Measurements from ENCODE around the gene ST14. TPM values are rescaled to one million over a fixed set of nuclear protein-coding genes. Genes with fewer than 3 reads are reported as not detected.

ST14 gene
- total RNA-seq, 4 donors from 2014 or later = 71.9 to 109 (median 84.6) TPM

DNA sequence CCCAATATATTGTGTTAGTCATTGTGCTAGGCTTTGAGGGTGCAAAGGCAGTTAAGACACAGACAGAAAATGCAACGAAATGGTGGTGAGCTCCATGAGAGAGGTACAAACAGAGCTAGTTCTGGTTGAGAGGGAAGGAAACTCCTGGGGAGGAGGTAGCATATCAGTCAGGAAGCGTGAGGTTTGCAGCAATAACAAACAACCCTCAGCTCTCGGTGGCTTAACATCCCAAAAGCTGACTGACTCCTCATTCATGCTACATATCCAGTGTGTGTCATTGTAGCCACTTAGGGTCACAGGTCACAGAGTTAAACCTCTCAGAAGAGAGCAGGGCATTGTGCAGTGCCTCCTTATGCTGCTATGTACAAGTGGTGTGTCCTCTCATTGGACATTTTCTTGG is 1.7 kb upstream of the ST14 start:
- Histone ChIP-seq H3K4me3 (no peak overlapping the region), H3K36me3 (no peaks in the 10 kb centered on the region), H3K27me3 (peaks cover 19% of the 10 kb centered on the region), H3K9me3 (no peaks in the 10 kb centered on the region), H3K4me1 (peaks cover 45% of the 10 kb centered on the region), H3K27ac (no peak overlapping the region)
- 83% methylated on average over 3 of the region's 3 CpGs for WGBS
- DNase-seq (ENCODE audit: low spot score in 2 of 2) = no peak
- TF ChIP-seq CTCF (IDR thresholded peaks at IDR 0.05) (no peak), POLR2A (IDR thresholded peaks at IDR 0.05) (no peak), EP300 (IDR thresholded peaks at IDR 0.05) (no peak), POLR2AphosphoS5 (IDR thresholded peaks at IDR 0.05) (no peak)

DNA sequence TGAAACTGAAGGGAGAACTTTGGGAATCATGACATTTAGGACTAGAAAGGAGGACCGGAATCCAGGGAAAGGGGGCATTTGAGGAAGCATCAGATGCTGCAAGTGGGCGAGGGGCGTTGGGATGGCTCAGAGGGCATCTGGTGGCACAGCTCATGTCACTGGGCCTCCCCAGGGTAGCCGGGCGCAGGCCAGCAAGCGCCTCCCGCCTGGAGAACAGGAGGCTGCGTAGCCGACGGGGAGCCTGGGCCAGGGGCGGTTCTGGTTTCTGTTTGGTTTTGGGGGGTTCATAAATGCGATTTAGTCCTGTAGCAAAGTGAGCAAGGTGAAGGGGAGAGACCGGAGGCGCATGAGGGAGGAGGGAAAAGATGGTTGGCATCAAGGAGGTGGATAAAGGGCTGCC is 443 bp upstream of the ST14 start:
- 74% methylated on average over 14 of the region's 14 CpGs for WGBS
- no peak for DNase-seq (ENCODE audit: low spot score in 2 of 2)

GRCh38 chr11:130160498-130161155 is 1.0 kb downstream of the ST14 start:
- no peaks in the 10 kb centered on the region for H3K36me3 ChIP-seq
- H3K27ac ChIP-seq = peak overlapping the region; percentile 88
- WGBS = 37% methylated on average over 18 of the region's 19 CpGs
- peaks cover 60% of the 10 kb centered on the region for H3K4me1 ChIP-seq
- no peaks in the 10 kb centered on the region for H3K9me3 ChIP-seq
- TF ChIP-seq CTCF (IDR thresholded peaks at IDR 0.05) = no peak
- H3K27me3 ChIP-seq = peaks cover 19% of the 10 kb centered on the region
- peak overlapping the region; percentile 64 for H3K4me3 ChIP-seq
- no peak for DNase-seq (ENCODE audit: low spot score in 2 of 2)

More for the DNA sequence above, 443 bp upstream of the ST14 start:
- peak overlapping the region; percentile 64 for H3K4me3 ChIP-seq
- H3K4me1 ChIP-seq = peaks cover 58% of the 10 kb centered on the region
- H3K27ac ChIP-seq = no peak overlapping the region
- TF ChIP-seq CTCF (IDR thresholded peaks at IDR 0.05) = no peak
- no peak for TF ChIP-seq EP300 (IDR thresholded peaks at IDR 0.05)
- no peak for TF ChIP-seq POLR2A (IDR thresholded peaks at IDR 0.05)
- no peak for TF ChIP-seq POLR2AphosphoS5 (IDR thresholded peaks at IDR 0.05)
- peaks cover 19% of the 10 kb centered on the region for H3K27me3 ChIP-seq
- H3K36me3 ChIP-seq = no peaks in the 10 kb centered on the region
- no peaks in the 10 kb centered on the region for H3K9me3 ChIP-seq

DNA sequence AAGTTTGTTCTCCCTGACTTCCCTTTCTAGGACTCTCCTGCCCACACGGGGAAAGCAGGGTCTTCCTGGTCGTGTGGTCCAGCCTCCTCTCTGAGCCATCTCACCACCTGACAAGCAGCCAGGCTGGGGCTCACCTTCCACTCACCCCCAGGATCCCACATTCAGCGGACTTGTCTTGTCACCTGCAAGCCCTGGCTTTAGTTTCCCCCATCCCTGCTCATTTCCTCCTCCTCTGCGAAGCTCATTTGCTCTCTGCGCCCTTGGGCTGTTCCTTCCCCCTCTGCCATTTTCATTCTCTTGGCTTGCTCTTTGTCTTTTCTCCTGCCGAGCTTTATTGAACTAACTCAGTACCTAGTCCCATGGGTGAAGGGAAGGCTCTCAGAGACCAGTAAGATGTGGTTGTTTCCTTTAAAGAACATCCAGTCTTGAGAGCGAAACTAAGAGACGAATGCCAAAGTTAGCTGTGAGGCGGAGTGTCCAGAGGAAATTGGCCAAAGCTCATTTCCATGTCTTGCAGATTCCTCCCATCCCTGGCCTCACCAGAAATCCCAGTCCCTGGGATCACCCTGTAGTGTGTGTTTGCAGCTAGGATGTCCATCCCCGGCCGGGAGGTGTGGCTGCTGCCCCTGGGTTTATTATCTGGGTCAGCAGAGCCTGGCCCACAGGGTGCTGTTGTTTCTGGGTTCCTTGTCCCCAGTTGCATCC is 2.0 kb downstream of the ST14 start:
- no peaks in the 10 kb centered on the region for H3K36me3 ChIP-seq
- H3K4me3 ChIP-seq = peak overlapping the region; percentile 64
- no peaks in the 10 kb centered on the region for H3K9me3 ChIP-seq
- H3K27ac ChIP-seq = no peak overlapping the region
- H3K4me1 ChIP-seq = peaks cover 57% of the 10 kb centered on the region
- 63% methylated on average over 9 of the region's 11 CpGs for WGBS
- no peak for DNase-seq (ENCODE audit: low spot score in 2 of 2)
- peaks cover 19% of the 10 kb centered on the region for H3K27me3 ChIP-seq
- no peak for TF ChIP-seq EP300 (IDR thresholded peaks at IDR 0.05)
- TF ChIP-seq CTCF (IDR thresholded peaks at IDR 0.05) = no peak
- TF ChIP-seq POLR2A (IDR thresholded peaks at IDR 0.05) = no peak
- no peak for TF ChIP-seq POLR2AphosphoS5 (IDR thresholded peaks at IDR 0.05)

DNA sequence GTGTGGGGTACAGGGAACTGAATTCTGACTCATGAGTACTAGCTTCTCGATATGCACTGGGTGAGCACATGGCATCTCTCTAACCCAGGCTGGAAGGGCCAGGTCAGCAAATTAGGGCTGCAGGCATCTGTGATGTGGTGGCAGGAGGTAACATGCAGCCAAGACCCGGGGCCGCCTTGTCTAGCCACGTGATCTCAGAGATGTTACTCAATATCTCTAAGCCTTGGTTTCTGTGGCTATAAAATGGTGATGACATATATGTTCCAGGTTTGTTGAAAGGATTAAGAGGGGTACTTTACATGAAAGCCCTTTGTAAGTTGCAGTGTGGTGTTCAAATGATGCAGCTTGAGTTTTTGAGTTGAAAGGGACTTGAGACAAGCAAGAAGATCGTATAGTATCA is 3.2 kb downstream of the ST14 start:
- no peak for DNase-seq (ENCODE audit: low spot score in 2 of 2)
- peaks cover 58% of the 10 kb centered on the region for H3K4me1 ChIP-seq
- H3K4me3 ChIP-seq = no peak overlapping the region
- no peaks in the 10 kb centered on the region for H3K9me3 ChIP-seq
- H3K36me3 ChIP-seq = no peaks in the 10 kb centered on the region
- H3K27me3 ChIP-seq = peaks cover 19% of the 10 kb centered on the region
- no peak overlapping the region for H3K27ac ChIP-seq
- WGBS = 44% methylated on average over 5 of the region's 5 CpGs
- no peak for TF ChIP-seq POLR2A (IDR thresholded peaks at IDR 0.05)
- no peak for TF ChIP-seq EP300 (IDR thresholded peaks at IDR 0.05)
